Measurements from ENCODE around the gene KSR1. TPM values are rescaled to one million over a fixed set of nuclear protein-coding genes. Genes with fewer than 3 reads are reported as not detected.

Gene KSR1
- total RNA-seq, 2 donors from 2014 or later = 132 to 194 TPM

- Mint-ChIP-seq H3K36me3 (peaks cover 0 to 50% of the 10 kb centered on the region in 2 donors), H3K27ac (peak overlapping the region in 1 of 2 donors; percentile 70), H3K9me3 (no peaks in the 10 kb centered on the region)
- DNase-seq (ENCODE audit: low spot score in 2 of 2) (no peak), ATAC-seq (no peak)
Measured at GRCh38 chr17:27568216-27568615, 112.0 kb downstream of the KSR1 start.

- ATAC-seq = no peak
- Mint-ChIP-seq H3K27ac (peak overlapping the region in 1 of 2 donors; percentile 70), H3K36me3 (peaks cover 0 to 50% of the 10 kb centered on the region in 2 donors), H3K9me3 (no peaks in the 10 kb centered on the region)
- DNase-seq (ENCODE audit: low spot score in 2 of 2) = no peak
Measured at GRCh38 chr17:27568811-27569210, 112.6 kb downstream of the KSR1 start.

GRCh38 chr17:27569257-27569722 lies 113.0 kb downstream of the KSR1 start:
- Mint-ChIP-seq H3K27ac (peak overlapping the region in 1 of 2 donors; percentile 41), H3K9me3 (no peaks in the 10 kb centered on the region), H3K36me3 (peaks cover 0 to 50% of the 10 kb centered on the region in 2 donors)
- ATAC-seq (peak; percentile 28 to 54), DNase-seq (ENCODE audit: low spot score in 2 of 2) (peak in 1 of 2 donors; percentile 62)

- Mint-ChIP-seq H3K9me3 (peaks cover 0 to 3% of the 10 kb centered on the region in 2 donors), H3K36me3 (peaks cover 0 to 52% of the 10 kb centered on the region in 2 donors), H3K27ac (peak overlapping the region in 1 of 2 donors; percentile 81)
- no peak for ATAC-seq
- no peak for DNase-seq (ENCODE audit: low spot score in 2 of 2)
Measured at GRCh38 chr17:27569884-27570577, 113.8 kb downstream of the KSR1 start.

GRCh38 chr17:27570578-27570914 lies 114.3 kb downstream of the KSR1 start:
- peak overlapping the region in 1 of 2 donors; percentile 81 for H3K27ac Mint-ChIP-seq

GRCh38 chr17:27571563-27572352 lies 115.5 kb downstream of the KSR1 start:
- Mint-ChIP-seq H3K27ac (peak overlapping the region; percentile 73 to 90), H3K9me3 (peaks cover 0 to 9% of the 10 kb centered on the region in 2 donors)
- no peak for DNase-seq (ENCODE audit: low spot score in 2 of 2)

More at GRCh38 chr17:27570578-27570914, 114.3 kb downstream of the KSR1 start:
- no peak for DNase-seq (ENCODE audit: low spot score in 2 of 2)
- H3K36me3 Mint-ChIP-seq = peaks cover 0 to 52% of the 10 kb centered on the region in 2 donors
- peaks cover 0 to 6% of the 10 kb centered on the region in 2 donors for H3K9me3 Mint-ChIP-seq
- ATAC-seq = no peak

GRCh38 chr17:27572665-27573064 lies 116.4 kb downstream of the KSR1 start:
- ATAC-seq = peak; percentile 85 to 87
- DNase-seq (ENCODE audit: low spot score in 2 of 2) = peak in 1 of 2 donors; percentile 64
- Mint-ChIP-seq H3K36me3 (peaks cover 0 to 64% of the 10 kb centered on the region in 2 donors), H3K27ac (peak overlapping the region; percentile 73 to 90), H3K9me3 (peaks cover 0 to 9% of the 10 kb centered on the region in 2 donors)

More at GRCh38 chr17:27571563-27572352, 115.5 kb downstream of the KSR1 start:
- ATAC-seq = no peak
- H3K36me3 Mint-ChIP-seq = peaks cover 0 to 60% of the 10 kb centered on the region in 2 donors

- peaks cover 0 to 73% of the 10 kb centered on the region in 2 donors for H3K36me3 Mint-ChIP-seq
- peak overlapping the region in 1 of 2 donors; percentile 46 for H3K27ac Mint-ChIP-seq
- ATAC-seq (no peak), DNase-seq (ENCODE audit: low spot score in 2 of 2) (no peak)
- peaks cover 0 to 9% of the 10 kb centered on the region in 2 donors for H3K9me3 Mint-ChIP-seq
Measured at GRCh38 chr17:27573548-27573947, 117.3 kb downstream of the KSR1 start.

- ATAC-seq (no peak), DNase-seq (ENCODE audit: low spot score in 2 of 2) (no peak)
- peak overlapping the region; percentile 46 to 53 for H3K27ac Mint-ChIP-seq
- H3K9me3 Mint-ChIP-seq = peaks cover 0 to 9% of the 10 kb centered on the region in 2 donors
- peaks cover 0 to 73% of the 10 kb centered on the region in 2 donors for H3K36me3 Mint-ChIP-seq
Measured at GRCh38 chr17:27573971-27574525, 117.8 kb downstream of the KSR1 start.

GRCh38 chr17:27575096-27575911 lies 119.1 kb downstream of the KSR1 start:
- DNase-seq (ENCODE audit: low spot score in 2 of 2) = no peak
- peak overlapping the region; percentile 53 to 61 for H3K27ac Mint-ChIP-seq
- ATAC-seq = no peak
- peaks cover 0 to 72% of the 10 kb centered on the region in 2 donors for H3K36me3 Mint-ChIP-seq
- H3K9me3 Mint-ChIP-seq = peaks cover 0 to 9% of the 10 kb centered on the region in 2 donors

GRCh38 chr17:27575912-27576252 lies 119.6 kb downstream of the KSR1 start:
- DNase-seq (ENCODE audit: low spot score in 2 of 2) = no peak
- Mint-ChIP-seq H3K9me3 (peaks cover 0 to 9% of the 10 kb centered on the region in 2 donors), H3K27ac (peak overlapping the region; percentile 12 to 53), H3K36me3 (peaks cover 0 to 74% of the 10 kb centered on the region in 2 donors)
- no peak for ATAC-seq

GRCh38 chr17:27576477-27577083 lies 120.3 kb downstream of the KSR1 start:
- H3K27ac Mint-ChIP-seq = peak overlapping the region; percentile 82 to 95
- peaks cover 0 to 77% of the 10 kb centered on the region in 2 donors for H3K36me3 Mint-ChIP-seq
- ATAC-seq (no peak), DNase-seq (ENCODE audit: low spot score in 2 of 2) (no peak)
- peaks cover 0 to 9% of the 10 kb centered on the region in 2 donors for H3K9me3 Mint-ChIP-seq

- no peak for ATAC-seq
- Mint-ChIP-seq H3K27ac (peak overlapping the region; percentile 82 to 95), H3K9me3 (peaks cover 0 to 9% of the 10 kb centered on the region in 2 donors), H3K36me3 (peaks cover 0 to 82% of the 10 kb centered on the region in 2 donors)
- DNase-seq (ENCODE audit: low spot score in 2 of 2) = no peak
Measured at GRCh38 chr17:27577121-27577761, 121.0 kb downstream of the KSR1 start.

- DNase-seq (ENCODE audit: low spot score in 2 of 2) = no peak
- peak in 1 of 2 donors; percentile 0 for ATAC-seq
- Mint-ChIP-seq H3K36me3 (peaks cover 0 to 75% of the 10 kb centered on the region in 2 donors), H3K9me3 (peaks cover 0 to 9% of the 10 kb centered on the region in 2 donors), H3K27ac (peak overlapping the region; percentile 82 to 98)
Measured at GRCh38 chr17:27577884-27578717, 121.9 kb downstream of the KSR1 start.
